Kidney (tissue), 14 donors: Measurements from ENCODE around the gene EPHB3. TPM values are rescaled to one million over a fixed set of nuclear protein-coding genes. Genes with fewer than 3 reads are reported as not detected.

Experiments used
- DNase-seq, 5 donors: peaks; one replicate each; pipeline ENCODE4 v3.0.0-alpha.2; 2013 to 2020
- FAIRE-seq: peaks from 2 replicates; lab custom pipeline; 2012; peaks lifted over from hg19 to GRCh38; lab: Jason Lieb, UNC
- H3K27ac ChIP-seq, 2 donors: one replicate each; pipeline ENCODE4 v1.7.0; 2013; ENCODE audit warnings: low read depth in 2 of 2, low read length in 2 of 2, inconsistent platforms in 1 of 2
- H3K27me3 ChIP-seq: one replicate; pipeline ENCODE4 v1.7.1; 2013; ENCODE audit warnings: low read length, inconsistent platforms; ENCODE audit not compliant: control insufficient read depth, insufficient read depth
- H3K36me3 ChIP-seq, 3 donors: one replicate each; pipeline versions ENCODE4 v1.7.0 to v1.7.1; 2013; ENCODE audit warnings: low read length in 3 of 3, control low read depth in 1 of 3, inconsistent platforms in 1 of 3; ENCODE audit not compliant: insufficient read depth in 3 of 3, control insufficient read depth in 2 of 3
- H3K4me1 ChIP-seq, 3 donors: one replicate each; pipeline versions ENCODE4 v1.7.0 to v1.7.1; 2013; ENCODE audit warnings: low read length in 3 of 3, inconsistent platforms in 1 of 3, low read depth in 1 of 3; ENCODE audit not compliant: control insufficient read depth in 2 of 3, insufficient read depth in 2 of 3
- H3K4me3 ChIP-seq, 3 donors: one replicate each; pipeline versions ENCODE4 v1.7.0 to v1.8.1; 2013; ENCODE audit warnings: low read length in 3 of 3, control low read depth in 1 of 3, inconsistent platforms in 1 of 3
- H3K9ac ChIP-seq, 3 donors: one replicate each; pipeline versions ENCODE4 v1.7.0 to v1.7.1; 2013; ENCODE audit warnings: low read length in 3 of 3, control low read depth in 1 of 3, inconsistent platforms in 1 of 3
- H3K9me3 ChIP-seq, 3 donors: one replicate each; pipeline versions ENCODE4 v1.7.0 to v1.7.1; 2013; ENCODE audit warnings: low read length in 3 of 3, control low read depth in 1 of 3, inconsistent platforms in 1 of 3; ENCODE audit not compliant: control insufficient read depth in 2 of 3, insufficient read depth in 1 of 3
- intact Hi-C: fragments of 100-400 bp; cut with DNase I; formaldehyde crosslinking; loops from one replicate; pipeline ENCODE4 v1.11.1; 2022
- polyA plus RNA-seq: library from polyadenylated mRNA; stranded (reverse); fragments of 350-450 nt; fragmentation: Illumina TruSeq; extraction: RNeasy Lipid Tissue Mini Kit (QIAGEN cat#74804); gene quantifications from one replicate; pipeline ENCODE4 v1.2.3, GENCODE V29; 2014; ENCODE audit warnings: low read depth, low replicate concordance; ENCODE audit not compliant: insufficient read depth
- total RNA-seq: library from RNA; stranded (reverse); fragmentation: NEBNext Ultra II Directional; extraction: Animal tissue kit (Norgen Biotek cat#: 25700); gene quantifications from one replicate; pipeline ENCODE4 v1.2.1, GENCODE V29; 2021
- TF ChIP-seq, protein P1 (sequence below): IDR thresholded peaks from 3 replicates; pipeline ENCODE4 v1.5.1; 2012; ENCODE audit warnings: mild to moderate bottlenecking, moderate library complexity, borderline replicate concordance; ENCODE audit not compliant: insufficient read depth; ENCODE audit errors: extremely low read depth
- donor health status: control.
- donor health status: control.
- donor health status: control.
- donor health status: control.
- donor health status: control.
- donor health status: DM: yes; HTN: yes; CAD: no.
- donor health status: Normal renal cell carcinoma (clear cell type).

The EPHB3 gene
- total and polyA plus RNA-seq, 2 donors from 2014 or later = 1.4 to 3.8 TPM

DNA sequence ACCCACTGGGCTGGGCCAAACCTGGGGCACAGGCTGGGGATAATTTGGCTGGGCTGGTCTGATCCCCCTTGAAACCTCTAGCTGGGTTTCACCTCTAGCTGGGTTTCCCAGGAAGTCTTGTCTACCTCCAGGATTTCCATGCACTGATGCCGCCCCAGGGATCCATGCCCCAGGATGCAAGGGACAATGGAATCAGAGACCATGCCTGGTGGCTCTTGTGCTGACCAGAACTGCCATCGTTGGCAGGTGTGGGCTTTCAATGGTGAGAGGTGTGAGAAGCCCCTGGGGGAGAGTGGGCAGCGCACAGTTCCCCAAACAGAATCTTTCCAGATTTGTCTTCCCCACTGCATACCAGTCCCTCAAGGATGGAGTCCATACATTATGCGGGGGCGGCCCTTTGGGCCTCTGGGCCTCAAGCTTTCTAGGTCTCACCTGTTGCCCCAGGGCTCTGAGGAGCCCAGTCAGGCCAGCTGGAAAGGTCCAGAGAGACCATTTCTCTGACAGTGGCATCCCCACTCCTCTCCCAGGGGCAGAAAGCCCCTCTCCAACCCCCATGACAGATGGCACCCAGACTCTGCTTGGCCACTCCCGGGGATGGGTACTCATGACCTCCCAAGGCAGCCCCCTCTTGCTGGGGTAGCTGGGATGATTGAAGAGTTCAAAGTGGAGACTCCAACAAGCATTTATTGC, 35.4 kb downstream of the EPHB3 start:
- Histone ChIP-seq H3K4me3 (no peak overlapping the region), H3K9me3 (no peaks in the 10 kb centered on the region), H3K9ac (no peak overlapping the region), H3K27ac (no peak overlapping the region), H3K36me3 (no peaks in the 10 kb centered on the region), H3K27me3 (no peaks in the 10 kb centered on the region), H3K4me1 (peaks cover 0 to 5% (median 0%) of the 10 kb centered on the region in 3 donors)
- intact Hi-C loops = no loop called here
- FAIRE-seq = no peak
- TF ChIP-seq, protein P1, sequence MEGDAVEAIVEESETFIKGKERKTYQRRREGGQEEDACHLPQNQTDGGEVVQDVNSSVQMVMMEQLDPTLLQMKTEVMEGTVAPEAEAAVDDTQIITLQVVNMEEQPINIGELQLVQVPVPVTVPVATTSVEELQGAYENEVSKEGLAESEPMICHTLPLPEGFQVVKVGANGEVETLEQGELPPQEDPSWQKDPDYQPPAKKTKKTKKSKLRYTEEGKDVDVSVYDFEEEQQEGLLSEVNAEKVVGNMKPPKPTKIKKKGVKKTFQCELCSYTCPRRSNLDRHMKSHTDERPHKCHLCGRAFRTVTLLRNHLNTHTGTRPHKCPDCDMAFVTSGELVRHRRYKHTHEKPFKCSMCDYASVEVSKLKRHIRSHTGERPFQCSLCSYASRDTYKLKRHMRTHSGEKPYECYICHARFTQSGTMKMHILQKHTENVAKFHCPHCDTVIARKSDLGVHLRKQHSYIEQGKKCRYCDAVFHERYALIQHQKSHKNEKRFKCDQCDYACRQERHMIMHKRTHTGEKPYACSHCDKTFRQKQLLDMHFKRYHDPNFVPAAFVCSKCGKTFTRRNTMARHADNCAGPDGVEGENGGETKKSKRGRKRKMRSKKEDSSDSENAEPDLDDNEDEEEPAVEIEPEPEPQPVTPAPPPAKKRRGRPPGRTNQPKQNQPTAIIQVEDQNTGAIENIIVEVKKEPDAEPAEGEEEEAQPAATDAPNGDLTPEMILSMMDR = no peak
- DNase-seq = no peak

DNA sequence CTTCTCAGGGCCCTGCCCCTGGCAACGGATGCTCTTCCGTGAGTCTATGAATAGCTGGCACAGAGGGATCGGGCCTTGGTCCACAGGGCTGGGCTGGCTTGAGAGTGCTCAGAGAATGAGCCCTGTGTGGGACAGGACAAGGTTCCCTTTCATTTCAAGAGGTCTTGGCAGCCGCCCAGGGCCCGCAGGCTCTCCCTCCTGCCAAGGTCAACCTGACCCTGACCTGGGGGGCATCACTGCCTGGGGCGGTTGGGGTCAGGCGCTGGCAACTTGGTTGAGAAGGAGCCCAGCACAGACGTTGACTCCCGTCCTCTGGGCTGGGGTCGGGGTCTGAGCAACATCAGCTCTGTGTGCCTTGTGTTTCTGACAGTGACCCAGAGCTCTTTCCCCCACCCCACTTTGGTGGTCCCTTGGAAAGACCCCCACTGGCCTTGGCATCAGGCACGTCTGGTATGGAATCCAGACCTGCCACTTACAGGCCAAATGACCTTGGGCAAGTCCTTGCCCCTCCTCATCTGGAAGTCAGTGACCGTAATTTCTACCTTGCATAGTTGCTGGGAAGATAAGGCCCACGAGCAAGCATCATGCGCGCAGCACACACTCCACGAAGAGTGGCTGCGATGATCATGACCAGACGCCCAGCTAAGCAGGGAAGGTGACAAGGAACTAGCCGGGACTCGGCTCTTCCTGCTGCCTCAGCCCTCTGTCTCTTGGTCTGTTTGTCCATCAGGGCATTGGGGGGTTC, 36.4 kb downstream of the EPHB3 start:
- no peaks in the 10 kb centered on the region for H3K36me3 ChIP-seq
- DNase-seq = peak in 1 of 5 donors; percentile 61
- no peak overlapping the region for H3K4me3 ChIP-seq
- no peak overlapping the region for H3K9ac ChIP-seq
- H3K27me3 ChIP-seq = no peaks in the 10 kb centered on the region
- intact Hi-C loops = no loop called here
- no peaks in the 10 kb centered on the region for H3K9me3 ChIP-seq
- H3K27ac ChIP-seq = peak overlapping the region in 1 of 2 donors; percentile 32
- peaks cover 0 to 5% (median 0%) of the 10 kb centered on the region in 3 donors for H3K4me1 ChIP-seq
- no peak for FAIRE-seq
- TF ChIP-seq, protein P1 = no peak

DNA sequence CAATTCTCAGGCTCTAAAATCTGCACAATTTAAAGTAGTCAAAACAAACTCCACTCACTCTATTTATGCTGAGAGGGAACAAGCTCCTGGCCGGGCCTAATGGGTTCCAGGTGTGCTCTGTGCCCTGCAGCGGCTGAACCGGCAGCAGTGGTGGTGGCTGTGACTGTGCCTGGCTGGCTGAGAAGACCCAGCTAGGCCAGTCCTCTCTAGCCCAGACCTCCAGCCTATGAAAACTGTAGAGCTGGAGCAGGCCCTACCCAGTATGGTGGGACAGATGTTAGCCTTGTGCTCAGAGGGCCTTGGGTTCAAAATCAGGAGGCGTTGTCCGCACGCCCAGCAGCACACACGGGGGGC, 37.0 kb downstream of the EPHB3 start:
- Histone ChIP-seq H3K27ac (peak overlapping the region in 1 of 2 donors; percentile 32), H3K36me3 (no peaks in the 10 kb centered on the region), H3K9ac (no peak overlapping the region), H3K9me3 (no peaks in the 10 kb centered on the region), H3K4me3 (no peak overlapping the region), H3K4me1 (peaks cover 0 to 5% (median under 1%) of the 10 kb centered on the region in 3 donors), H3K27me3 (no peaks in the 10 kb centered on the region)
- FAIRE-seq (no peak), DNase-seq (peak in 2 of 5 donors; percentile 46 to 53)
- intact Hi-C loops = no loop called here
- TF ChIP-seq, protein P1 = no peak
